ENCODE data around the gene APH1A.

- TF ChIP-seq SUZ12 (IDR thresholded peaks at IDR 0.05; ENCODE audit: extremely low read depth, insufficient read depth, insufficient read length) (no peak), YY1 (IDR thresholded peaks at IDR 0.05; ENCODE audit: insufficient read depth, insufficient read length) (no peak), ZNF274 (IDR thresholded peaks at IDR 0.05; ENCODE audit: low read depth, low read length) (no peak)
Measured at GRCh38 chr1:150293433-150294253, 24.8 kb upstream of the APH1A start, which contains the start of gene MRPS21.
